ENCODE measurements around the gene KHDC3L.

The KHDC3L gene

DNA sequence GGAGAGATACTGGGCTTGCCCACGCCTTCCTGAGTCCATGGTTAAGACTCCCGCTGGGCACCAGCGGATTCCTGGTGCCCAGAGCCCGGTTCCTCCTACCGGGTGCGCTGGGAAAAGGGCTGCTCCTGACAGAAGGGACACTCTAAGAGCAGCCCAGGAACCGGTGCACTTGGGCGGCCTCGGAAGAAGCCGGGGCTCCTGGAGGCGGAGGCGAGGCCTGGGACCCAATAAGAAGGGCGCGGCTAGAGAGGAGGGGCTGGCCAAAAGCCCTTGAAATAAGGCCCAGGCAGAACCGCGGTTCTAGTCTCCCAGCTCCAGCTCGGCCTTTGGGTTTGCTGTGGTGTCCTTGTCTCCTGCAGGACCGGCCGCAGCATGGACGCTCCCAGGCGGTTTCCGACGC lies at the start of gene KHDC3L:
TSS of gene KHDC3L (plus strand) at position 301 of the 400 bp plus-strand sequence. CDS start at position 373, 72 bp downstream.
- no peak for DNase-seq

DNA sequence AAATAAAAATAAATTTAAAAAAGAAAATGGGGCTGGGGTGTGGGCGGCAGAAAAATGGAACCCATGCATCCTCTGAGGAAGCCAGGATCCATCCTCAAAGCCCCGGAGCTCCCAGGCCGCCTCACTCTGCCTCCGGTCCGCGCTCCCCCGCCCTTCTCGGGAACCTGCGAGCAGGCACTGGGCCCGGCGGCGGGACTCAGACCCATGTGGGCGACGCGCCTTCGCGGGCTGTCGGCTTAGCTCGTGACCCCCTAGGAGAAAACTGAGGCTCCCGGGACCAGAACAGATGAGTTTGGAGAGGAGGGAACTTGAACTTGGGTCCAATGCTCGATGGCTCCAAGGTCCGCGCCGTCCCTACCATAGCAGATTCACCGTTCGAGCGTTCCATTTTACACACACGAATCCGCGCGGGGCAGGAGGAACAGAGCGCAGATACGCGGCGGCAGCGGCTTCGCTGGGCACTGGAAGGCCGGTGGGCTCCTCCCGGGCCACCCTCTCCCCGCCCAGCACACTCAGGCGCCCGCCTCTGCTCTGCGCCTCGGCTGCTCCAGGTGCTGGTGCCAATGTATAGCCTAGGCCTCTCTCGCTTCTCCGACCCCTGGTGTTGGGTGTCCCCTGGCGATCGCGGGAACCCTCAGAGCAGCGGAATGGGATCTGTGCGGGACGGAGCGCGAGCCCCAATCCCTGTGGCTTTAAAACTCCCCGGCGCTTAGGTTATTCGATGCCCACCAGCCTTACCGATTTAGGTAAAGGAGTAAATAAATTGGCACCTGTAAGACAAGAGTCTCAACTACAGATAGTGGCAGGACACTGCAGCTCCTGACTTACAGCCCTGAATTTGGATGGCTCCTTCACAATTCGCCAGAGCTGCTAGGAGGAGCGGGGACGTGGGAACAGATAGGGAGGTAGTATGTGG lies 47.6 kb upstream of the KHDC3L start:
- DNase-seq = no peak

DNA sequence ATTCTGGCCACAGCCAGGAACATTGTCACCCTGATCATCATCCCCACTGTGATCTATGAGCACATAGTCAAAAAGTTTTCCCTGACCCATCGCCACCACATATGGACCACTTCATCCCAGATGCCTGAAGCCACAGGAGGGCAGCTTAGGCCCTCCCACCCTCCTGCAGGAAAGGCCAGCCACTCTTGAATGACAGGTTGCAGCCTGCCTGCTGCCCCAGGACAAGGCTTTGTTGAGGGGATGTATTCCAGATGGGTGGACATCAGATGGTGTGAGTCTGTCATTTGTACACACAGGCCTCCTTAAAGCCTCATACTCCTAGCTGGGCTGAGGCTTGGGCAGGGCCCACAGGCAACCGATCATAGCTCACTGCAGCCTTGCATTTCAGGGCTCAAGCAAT lies 39.1 kb upstream of the KHDC3L start:
- DNase-seq = no peak

- no peak for DNase-seq
Measured at GRCh38 chr6:73325656-73326055, 36.8 kb upstream of the KHDC3L start.

GRCh38 chr6:73328790-73329189 lies 33.7 kb upstream of the KHDC3L start:
- DNase-seq = no peak

- DNase-seq = no peak
Measured at GRCh38 chr6:73329201-73329600, 33.3 kb upstream of the KHDC3L start.

DNA sequence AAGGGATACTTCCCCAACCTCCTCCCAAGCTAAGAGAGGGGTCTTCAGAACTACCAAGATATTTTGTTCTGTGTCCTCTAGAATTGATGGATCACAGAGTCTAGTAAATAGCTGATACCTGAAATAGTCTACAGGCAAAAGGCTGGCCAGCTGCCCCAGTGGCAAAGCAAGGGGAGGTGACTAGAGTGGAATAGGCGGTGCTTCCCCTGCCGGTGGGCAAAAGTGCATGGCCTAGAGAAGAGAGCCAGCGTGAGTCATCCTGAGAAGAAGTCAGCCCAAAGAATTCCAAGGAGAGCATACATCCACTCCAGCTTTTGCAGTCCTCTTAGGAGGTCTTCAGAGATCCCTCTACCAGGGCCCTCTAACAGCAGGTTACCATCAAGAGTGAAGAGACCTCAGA lies 23.1 kb upstream of the KHDC3L start:
- DNase-seq = no peak

- DNase-seq = no peak
Measured at GRCh38 chr6:73340048-73340447, 22.4 kb upstream of the KHDC3L start.

- no peak for DNase-seq
Measured at GRCh38 chr6:73341335-73341734, 21.1 kb upstream of the KHDC3L start.

GRCh38 chr6:73342174-73342573 lies 20.3 kb upstream of the KHDC3L start:
- DNase-seq = no peak

DNA sequence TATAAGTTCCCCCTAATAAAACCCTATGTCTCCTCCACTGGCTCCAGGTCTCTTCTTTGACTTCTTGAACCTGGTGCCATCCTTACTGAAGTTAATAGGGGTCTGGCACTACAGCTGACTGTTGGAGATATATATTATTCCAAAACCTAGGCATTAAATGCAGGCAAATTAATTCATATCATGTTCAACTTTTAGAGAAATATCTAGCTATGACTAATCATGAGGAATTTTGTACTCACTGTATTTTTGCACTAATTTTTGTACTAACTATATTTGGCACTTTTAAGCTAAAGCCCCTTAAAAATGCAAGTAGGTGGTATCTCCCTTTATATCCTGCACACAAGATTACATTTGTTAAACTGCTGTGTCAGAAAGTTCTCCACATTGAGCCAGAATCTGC lies 19.3 kb upstream of the KHDC3L start:
- no peak for DNase-seq

GRCh38 chr6:73348550-73349204 lies 13.8 kb upstream of the KHDC3L start:
- DNase-seq = no peak

DNA sequence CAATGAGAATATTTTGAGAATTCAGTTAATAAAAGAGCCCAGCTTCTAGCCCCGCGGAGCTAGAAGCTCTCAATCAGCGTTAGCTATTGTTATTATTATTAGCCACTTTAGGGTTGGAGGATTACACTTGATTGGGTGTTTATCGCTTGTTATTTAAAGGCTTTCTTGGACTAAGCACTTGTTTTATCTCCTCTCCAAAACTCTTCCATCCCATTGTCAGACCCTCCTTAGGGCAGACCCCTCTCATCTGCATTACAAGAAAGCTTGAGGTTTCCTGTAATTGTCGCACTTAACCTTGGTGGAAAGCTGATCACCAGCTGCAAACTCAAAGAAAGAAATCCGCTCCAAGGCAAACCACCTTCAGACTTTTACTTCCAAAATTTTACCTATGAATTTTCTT lies 13.1 kb upstream of the KHDC3L start:
- DNase-seq = no peak

- DNase-seq = no peak
Measured at GRCh38 chr6:73353636-73354593, 8.5 kb upstream of the KHDC3L start, which contains the start of gene DPPA5. Gene DPPA5, minus strand, starts transcription at chr6:73354276. Its CDS starts 51 bp downstream, at chr6:73354225.

DNA sequence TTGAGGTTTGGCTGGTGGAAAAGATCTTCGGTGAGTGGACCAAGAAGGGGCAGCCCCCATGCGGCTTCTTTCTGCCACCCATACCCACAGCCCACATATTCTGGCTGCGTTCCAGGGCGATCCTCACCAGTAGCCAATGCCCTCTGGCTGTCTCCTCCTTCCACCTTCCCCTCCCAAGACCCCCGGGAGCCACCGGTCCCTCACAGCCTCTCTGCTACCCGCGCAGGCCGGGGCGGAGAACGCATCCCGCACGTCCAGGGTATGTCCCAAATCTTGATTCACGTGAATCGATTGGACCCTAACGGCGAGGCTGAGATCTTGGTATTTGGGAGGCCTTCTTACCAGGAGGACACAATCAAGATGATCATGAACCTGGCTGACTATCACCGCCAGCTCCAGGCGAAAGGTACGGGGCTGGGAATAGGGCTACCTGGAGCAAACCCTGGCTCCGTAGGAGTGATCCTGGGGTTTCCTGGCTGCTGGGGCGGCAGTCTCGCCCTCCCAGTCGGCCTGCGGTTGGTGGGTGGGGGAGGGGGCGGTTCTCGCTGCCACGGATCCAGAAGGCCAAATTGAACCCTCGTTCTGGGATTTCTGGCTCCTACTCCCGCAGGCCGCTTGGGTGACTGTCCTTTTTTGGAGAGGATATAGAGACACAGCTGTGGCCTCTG lies 545 bp downstream of the KHDC3L start:
- DNase-seq = no peak

DNA sequence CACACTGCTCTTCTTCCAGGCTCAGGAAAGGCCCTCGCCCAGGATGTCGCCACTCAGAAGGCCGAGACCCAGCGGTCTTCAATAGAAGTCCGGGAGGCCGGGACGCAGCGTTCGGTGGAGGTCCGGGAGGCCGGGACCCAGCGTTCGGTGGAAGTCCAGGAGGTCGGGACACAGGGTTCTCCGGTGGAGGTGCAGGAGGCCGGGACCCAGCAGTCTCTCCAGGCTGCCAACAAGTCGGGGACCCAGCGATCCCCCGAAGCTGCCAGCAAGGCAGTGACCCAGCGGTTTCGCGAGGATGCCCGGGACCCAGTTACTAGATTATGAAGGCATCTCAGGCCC lies 1.0 kb downstream of the KHDC3L start:
- no peak for DNase-seq

DNA sequence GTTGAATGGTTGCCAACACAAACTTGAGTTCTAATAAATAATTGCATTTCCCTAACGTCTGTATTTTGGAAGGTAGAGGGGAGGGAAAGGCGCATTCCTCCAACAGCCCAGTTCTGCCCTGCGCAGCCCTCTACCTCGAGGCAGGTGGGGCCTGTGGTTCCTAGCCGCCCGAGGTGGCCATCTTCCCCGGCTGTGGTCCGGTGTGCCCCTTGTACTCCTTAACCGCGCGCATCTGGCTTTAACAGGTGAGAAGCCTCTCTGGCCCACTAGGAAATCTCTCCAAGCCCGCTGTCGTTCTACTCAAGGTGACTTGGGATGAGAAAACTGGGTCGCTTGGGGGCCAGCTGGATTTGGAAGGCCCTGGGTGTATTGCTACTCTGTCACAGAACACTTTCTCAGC lies 1.7 kb downstream of the KHDC3L start:
- no peak for DNase-seq

- DNase-seq = no peak
Measured at GRCh38 chr6:73364549-73364948, 2.1 kb downstream of the KHDC3L start.

- no peak for DNase-seq
Measured at GRCh38 chr6:73367761-73368355, 5.4 kb downstream of the KHDC3L start.

DNA sequence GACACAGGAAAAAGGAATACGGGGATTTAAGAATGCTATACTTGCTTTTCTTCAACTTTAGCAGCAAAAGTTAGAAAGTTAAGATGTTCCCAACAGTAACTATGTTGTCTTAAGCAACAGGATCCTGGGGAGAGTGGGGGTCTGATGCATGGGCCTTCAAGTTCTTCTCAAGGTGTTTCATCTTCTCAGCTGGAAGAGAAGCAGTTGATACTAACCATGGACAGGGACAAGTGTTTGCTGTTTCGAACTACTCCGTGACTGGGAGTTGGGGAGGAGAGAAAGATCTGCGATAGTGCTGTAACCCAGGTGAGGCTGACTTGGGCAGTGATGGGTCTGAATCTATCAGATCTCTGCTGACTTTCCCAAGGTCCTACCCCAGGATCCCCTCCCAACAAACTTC lies 6.2 kb downstream of the KHDC3L start:
- DNase-seq = no peak

DNA sequence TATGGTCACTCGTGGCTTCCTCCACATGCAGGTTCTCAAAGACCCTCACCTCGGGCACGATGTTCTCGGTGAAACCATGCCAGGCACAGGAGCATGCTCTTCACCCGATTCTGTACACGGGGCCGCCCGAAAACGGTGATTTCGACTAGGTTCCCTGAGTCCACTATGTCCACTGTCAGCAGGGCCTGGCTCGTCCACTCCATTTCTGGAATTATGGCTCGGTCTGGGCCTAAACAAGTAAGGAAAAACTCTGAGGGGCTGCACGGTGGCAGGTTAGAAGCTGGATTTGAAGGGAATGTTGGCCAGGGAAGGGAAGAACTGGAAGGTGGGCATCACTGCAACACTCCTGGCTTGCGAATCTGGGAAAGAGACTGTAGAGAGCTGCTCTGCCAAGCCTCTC lies 6.7 kb downstream of the KHDC3L start:
- no peak for DNase-seq

GRCh38 chr6:73369563-73369962 lies 7.1 kb downstream of the KHDC3L start, which contains the start of gene OOEP:
Gene OOEP, minus strand, starts transcription at chr6:73369897. Its CDS starts 105 bp downstream, at chr6:73369792.
- DNase-seq = no peak

All from CD4-positive, alpha-beta T cell treated with Interleukin-4 for 1 hour (primary cell).